DMS 273 treated with DMSO at 0.1 percent for 48 hours (cell line): ENCODE results near the gene DISP2.

Experiments
- DNase-seq: peaks from one replicate; lab custom pipeline; 2025; lab: John Stamatoyannopoulos, UW

DISP2 gene

GRCh38 chr15:40325700-40326099, 32.3 kb upstream of the DISP2 start:
- DNase-seq = no peak

- DNase-seq = no peak
These were observed 30.6 kb upstream of the DISP2 start for GRCh38 chr15:40327457-40327856.

GRCh38 chr15:40328176-40328575, 29.8 kb upstream of the DISP2 start:
- DNase-seq = no peak

- no peak for DNase-seq
These were observed 29.3 kb upstream of the DISP2 start for GRCh38 chr15:40328751-40329150.

- no peak for DNase-seq
These were observed 28.2 kb upstream of the DISP2 start for GRCh38 chr15:40329804-40330203.

GRCh38 chr15:40330368-40330836, 27.6 kb upstream of the DISP2 start:
- DNase-seq = no peak

GRCh38 chr15:40331026-40331425, 27.0 kb upstream of the DISP2 start:
- DNase-seq = no peak

GRCh38 chr15:40331637-40332036, 26.4 kb upstream of the DISP2 start:
- DNase-seq = no peak

GRCh38 chr15:40332113-40332781, 25.8 kb upstream of the DISP2 start:
- DNase-seq = no peak

- DNase-seq = no peak
These were observed 24.0 kb upstream of the DISP2 start for GRCh38 chr15:40333922-40334492.

GRCh38 chr15:40334541-40334940, 23.5 kb upstream of the DISP2 start:
- DNase-seq = no peak

- DNase-seq = no peak
These were observed 22.9 kb upstream of the DISP2 start for GRCh38 chr15:40334941-40335795.

- DNase-seq = peak; percentile 39
These were observed 21.9 kb upstream of the DISP2 start for GRCh38 chr15:40335938-40336743.

- DNase-seq = no peak
These were observed 21.3 kb upstream of the DISP2 start for GRCh38 chr15:40336744-40337122.

GRCh38 chr15:40337597-40337996, 20.4 kb upstream of the DISP2 start:
- no peak for DNase-seq

GRCh38 chr15:40338041-40338657, 19.9 kb upstream of the DISP2 start:
- peak; percentile 9 for DNase-seq

- no peak for DNase-seq
These were observed 18.9 kb upstream of the DISP2 start for GRCh38 chr15:40338921-40339620.

GRCh38 chr15:40339621-40339945, 18.4 kb upstream of the DISP2 start:
- no peak for DNase-seq

GRCh38 chr15:40340038-40340739, 17.8 kb upstream of the DISP2 start:
- no peak for DNase-seq

- peak; percentile 70 for DNase-seq
These were observed 17.1 kb upstream of the DISP2 start, which contains the start of gene CCDC9B for GRCh38 chr15:40340740-40341400. TSS of gene CCDC9B (minus strand) at chr15:40340939. CDS start at chr15:40340819, 120 bp downstream.
